Renal cortical epithelial cell (primary cell): ENCODE results near the gene GFER. TPM values are rescaled to one million over a fixed set of nuclear protein-coding genes. Genes with fewer than 3 reads are reported as not detected.

Source experiments
- DNase-seq: peaks from one replicate; pipeline ENCODE4 v3.0.0-alpha.2; 2011; ENCODE audit warnings: low read depth
- total RNA-seq: library from RNA; depleted of rRNA; stranded (reverse); fragments of >200 nt; gene quantifications from 2 replicates; pipeline ENCODE4 v1.2.3, GENCODE V29; 2014

Gene GFER
- total RNA-seq, 1 donor from 2014 or later, result 8.7 TPM

DNA sequence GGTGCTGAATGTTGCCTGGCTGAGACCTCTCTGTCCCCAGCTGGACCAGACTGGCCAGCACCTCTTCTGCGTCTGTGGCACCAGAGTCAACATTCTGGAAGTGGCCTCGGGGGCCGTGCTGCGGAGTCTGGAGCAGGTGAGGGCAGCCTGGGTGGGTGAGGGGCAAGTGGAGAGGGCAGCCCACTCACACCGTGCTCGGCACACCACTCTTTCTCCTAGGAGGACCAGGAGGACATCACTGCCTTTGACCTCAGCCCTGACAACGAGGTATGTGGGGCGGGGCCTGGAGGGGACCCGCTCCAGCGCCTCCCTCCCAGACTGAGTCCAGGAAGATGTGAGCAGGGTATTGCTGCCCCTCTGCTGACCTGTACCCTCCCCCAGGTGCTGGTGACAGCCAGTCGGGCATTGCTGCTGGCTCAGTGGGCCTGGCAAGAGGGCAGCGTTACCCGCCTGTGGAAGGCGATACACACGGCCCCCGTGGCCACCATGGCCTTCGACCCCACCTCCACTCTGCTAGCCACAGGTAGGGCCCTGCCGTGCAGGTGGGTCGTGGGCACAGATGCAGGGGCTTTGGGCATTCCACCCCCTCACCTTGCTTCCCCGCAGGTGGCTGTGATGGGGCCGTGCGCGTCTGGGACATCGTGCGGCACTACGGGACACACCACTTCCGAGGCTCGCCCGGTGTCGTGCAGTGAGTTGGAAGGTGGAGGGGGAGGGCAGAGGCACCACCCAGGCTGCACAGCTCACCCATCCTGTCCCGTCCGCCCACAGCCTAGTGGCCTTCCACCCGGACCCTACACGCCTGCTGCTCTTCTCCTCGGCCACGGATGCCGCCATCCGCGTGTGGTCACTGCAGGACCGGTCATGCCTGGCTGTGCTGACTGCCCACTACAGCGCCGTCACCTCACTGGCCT lies 9.6 kb upstream of the GFER start:
- DNase-seq, result no peak

GRCh38 chr16:1975432-1976215 lies 8.4 kb upstream of the GFER start:
- no peak for DNase-seq

- no peak for DNase-seq
Observed at GRCh38 chr16:1976216-1976520, 7.8 kb upstream of the GFER start.

- no peak for DNase-seq
Observed at GRCh38 chr16:1976951-1977874, 6.8 kb upstream of the GFER start.

DNA sequence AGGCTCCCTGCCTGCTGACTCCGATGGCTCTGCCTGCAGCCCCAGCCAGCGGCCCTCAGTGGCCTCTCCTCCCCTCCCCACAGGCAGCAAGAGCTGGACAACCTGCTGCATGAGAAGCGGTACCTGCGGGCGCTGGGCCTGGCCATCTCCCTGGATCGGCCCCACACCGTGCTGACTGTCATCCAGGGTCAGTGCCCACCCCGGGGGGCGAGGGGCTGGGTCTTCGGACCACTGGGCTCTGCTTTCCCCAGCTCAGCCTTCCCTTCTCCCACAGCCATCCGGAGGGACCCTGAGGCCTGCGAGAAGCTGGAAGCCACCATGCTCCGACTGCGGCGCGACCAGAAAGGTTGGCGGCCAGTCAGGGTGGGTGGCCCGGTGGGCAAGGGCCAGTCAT lies 6.1 kb upstream of the GFER start:
- DNase-seq, result no peak

DNA sequence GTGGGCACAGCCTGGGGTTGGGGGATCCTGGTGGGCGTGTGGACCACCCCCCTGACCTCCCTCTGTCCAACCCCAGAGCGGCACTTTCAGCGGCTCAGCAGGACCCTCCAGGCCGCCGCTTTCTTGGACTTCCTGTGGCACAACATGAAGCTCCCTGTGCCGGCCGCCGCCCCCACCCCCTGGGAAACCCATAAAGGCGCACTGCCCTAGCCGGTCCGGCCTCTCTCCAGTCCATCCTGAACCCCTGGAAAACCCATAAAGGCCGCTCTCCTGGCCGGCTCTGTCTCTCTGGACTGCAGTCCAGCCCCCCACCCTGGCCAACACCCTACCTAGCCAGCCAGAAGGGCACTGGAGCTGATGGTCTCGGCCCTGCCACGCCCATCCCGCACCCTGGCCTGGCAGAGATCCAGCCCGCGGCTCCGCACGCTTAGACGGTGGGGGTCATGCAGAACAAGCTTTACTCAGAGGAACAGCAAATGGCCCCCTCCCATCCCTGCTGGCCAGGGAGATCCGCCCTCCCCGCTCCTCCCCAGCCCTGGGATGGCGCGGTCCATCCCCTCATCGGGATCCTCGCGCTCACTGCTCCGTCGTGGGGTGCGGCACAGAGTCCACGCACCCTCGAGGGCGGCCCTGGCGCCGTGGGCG lies 5.4 kb upstream of the GFER start:
- DNase-seq, result no peak

DNA sequence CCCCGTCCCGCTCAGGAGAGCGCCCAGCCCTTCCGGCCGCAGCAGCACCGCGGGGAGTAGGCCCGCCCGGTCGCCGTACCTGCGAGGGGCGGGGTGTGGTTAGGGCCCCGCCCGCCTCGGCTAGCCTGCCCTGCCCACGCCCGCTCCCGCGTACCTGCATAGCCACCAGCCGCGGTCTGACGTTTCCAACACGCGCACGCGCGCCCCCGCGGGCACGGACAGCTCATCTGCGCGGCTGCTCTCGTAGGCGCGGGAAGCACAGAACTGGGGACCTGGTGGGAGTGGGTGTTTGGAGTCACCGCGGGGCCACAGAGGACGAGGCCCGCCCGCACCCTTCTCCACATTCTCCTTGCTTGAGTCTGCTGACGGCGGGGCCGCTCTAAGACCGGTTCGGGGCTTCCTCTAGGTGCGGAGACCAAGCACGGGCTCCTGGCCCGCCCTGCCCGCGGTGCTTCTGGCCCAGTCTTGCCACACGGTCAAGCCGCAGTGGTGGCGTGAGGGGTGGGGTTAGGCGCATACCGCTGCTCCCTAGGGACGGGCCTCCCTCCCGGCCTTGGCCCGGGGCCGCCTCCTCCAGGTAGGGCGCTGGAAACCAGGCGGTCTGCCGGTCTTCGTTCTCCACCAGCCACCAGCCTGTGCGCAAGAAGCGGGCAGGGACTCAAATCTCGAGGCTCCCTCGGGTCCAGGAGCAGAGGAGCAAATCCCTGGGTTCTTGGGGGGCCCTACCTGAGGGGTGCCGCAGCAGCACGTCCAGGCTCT lies 4.5 kb upstream of the GFER start:
- DNase-seq, result no peak

DNA sequence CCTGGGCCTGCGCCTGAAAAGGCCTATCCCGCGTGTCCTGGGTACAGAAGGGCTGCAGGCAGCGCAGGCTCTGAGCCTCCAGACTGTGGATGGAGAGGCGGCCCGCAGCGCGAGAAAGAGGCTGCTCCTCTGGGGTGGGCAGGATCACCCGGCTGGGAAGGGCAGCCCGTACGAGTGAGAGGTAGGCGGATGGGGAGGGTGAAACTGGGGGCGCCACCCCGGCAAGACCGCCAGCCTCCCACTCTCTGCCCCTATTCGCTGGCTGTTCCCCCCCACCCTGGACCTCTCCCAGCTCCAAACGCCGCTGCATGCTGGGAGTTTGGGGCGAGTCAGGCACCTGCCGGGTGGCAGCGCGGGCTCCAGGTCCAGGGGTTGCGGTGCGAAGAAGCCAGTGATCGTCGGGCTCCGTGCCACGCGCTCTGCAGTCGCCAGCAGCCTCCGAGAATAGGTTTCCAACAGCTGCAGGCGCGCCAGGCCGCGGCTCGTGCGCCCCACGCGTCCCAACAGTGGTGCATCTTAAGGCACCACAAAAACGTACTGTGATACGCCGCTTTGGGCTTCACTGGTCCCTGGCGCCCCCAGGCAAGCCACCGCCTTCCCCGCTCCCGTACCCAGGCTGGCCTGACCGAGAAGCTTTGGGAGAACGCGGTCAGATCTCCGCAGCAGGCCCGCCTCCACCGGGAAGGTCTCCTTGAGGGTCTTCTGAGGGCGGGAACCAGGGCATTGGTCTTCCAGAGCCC lies 3.8 kb upstream of the GFER start:
- no peak for DNase-seq

GRCh38 chr16:1980770-1981087 lies 3.3 kb upstream of the GFER start:
- no peak for DNase-seq

GRCh38 chr16:1981398-1981836 lies 2.6 kb upstream of the GFER start, which contains the start of gene NOXO1:
Gene NOXO1 (minus strand): TSS chr16:1981469. CDS start chr16:1981179, 290 bp downstream.
- no peak for DNase-seq

GRCh38 chr16:1982013-1982433 lies 2.0 kb upstream of the GFER start:
- DNase-seq, result no peak

GRCh38 chr16:1982991-1983543 lies 926 bp upstream of the GFER start:
- no peak for DNase-seq

DNA sequence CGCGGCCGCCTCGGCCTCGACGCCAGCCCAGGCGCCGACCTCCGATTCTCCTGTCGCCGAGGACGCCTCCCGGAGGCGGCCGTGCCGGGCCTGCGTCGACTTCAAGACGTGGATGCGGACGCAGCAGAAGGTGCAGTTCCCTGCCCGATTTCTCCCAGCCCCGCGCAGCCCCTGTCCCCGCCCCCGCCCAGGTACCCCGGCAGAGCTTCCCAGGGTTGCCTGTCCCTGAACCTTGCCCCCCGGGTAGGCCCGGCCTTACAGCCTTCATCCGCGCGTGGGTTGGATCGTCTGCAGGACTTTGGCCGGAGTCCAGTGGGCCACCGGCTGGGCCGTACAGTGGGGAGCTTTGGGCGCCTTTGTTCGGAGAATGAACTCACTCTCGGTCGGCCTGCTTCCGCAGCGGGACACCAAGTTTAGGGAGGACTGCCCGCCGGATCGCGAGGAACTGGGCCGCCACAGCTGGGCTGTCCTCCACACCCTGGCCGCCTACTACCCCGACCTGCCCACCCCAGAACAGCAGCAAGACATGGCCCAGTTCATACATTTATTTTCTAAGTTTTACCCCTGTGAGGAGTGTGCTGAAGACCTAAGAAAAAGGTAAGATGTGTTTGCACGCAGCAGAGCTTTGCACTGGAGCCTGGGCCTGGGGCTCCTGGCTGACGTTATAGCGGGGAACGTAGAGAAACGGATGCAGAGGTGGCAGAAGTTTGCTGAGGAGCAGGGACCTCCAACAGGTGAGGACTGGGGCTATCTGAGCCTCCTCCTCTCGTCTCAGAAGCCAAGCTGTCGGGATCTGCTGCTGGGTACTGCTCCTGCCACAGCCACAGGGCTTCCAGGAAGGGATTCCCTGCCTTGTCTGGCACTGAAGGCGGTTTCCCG lies 593 bp downstream of the GFER start:
- DNase-seq, result no peak

DNA sequence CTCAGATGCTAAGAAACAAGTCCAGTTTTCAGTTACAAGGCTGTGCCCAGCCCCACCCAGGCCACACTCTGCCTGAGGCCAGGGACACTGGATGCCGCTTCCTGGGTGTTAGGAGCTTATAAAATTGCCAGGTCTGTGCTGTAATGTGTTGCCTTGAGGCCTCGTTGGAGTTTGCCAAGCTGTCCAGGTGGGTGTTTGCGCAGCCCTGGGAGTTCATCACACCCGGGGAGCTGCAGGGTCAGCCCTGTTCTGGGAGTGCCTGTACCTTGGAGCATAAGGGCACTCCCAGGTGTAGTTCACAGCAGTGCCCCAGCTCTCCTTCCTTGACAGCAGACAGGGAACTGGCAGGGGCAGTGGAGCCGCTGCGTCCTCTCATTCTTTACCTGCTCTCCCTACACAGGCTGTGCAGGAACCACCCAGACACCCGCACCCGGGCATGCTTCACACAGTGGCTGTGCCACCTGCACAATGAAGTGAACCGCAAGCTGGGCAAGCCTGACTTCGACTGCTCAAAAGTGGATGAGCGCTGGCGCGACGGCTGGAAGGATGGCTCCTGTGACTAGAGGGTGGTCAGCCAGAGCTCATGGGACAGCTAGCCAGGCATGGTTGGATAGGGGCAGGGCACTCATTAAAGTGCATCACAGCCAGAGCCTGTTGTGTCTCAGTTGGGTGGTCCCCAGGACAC lies 1.6 kb downstream of the GFER start:
- no peak for DNase-seq

DNA sequence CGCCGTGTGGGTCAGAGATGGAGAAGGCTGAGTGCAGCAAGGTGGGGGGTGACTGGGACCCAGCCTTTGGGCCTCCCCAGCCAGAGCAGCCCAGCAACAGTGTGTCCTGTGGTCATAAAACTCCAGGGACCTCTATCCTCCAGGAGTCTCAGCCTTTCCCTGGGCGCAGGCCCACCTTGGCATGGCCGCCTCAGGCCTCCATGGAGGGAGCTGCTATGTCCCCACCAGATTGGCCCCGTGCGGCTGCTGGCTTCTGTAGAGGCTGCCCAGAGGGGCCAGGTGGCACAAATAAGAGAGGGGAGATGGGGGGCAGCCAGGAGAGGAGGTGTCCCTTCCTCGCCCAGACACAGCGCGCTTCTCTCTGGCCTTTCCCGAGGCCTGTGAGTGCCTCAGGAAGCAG lies 3.2 kb downstream of the GFER start:
- DNase-seq, result no peak

DNA sequence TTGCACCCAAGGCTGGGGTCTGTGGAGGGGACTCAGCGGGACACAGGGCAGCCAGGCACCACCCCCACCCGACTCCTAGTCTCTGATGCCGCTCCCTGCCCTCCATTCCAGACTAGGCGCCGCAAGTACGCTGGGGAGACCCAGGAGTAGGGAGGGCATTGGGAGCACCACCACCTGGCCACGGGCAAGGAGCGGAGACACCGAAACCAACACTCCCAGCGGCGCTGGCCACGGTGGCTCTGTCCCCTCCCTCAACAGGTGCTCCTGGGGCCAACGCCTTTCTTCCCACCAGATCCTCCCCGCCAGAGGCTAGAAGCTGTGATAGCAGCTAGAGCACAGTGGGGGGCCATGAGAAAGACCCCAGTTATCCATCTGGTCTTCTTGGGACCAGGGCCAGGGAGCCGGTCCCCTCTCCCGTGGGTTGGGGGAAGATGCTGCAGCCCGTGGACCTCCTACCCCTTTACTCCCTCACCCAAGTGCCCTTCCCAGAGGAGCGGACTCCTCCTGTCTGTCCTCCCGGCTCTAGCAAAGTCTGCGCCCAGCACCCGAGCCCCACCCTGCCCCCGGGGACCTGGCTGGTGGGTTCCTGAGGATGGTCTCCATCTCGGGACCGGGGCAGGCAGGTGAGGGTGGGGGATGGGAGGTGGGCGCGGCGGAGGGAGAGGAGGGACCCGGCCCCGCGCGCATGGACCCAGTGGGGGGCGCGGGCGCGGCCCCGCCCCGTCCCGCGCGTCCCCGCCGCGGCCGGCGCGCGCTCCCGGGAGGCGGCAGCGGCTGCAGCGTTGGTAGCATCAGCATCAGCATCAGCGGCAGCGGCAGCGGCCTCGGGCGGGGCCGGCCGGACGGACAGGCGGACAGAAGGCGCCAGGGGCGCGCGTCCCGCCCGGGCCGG lies 5.5 kb downstream of the GFER start, which contains the start of gene SYNGR3:
SYNGR3 (plus strand) TSS at position 762 of the 892 bp plus-strand sequence. CDS start 133 bp downstream, outside the sequence.
- no peak for DNase-seq

GRCh38 chr16:1990101-1990350 lies 6.0 kb downstream of the GFER start:
- no peak for DNase-seq
